GM18511 (cell line): ENCODE data around the gene HES1.

Experiments
- ATAC-seq: cut with Tn5 transposase; IDR thresholded peaks from one replicate; pipeline ENCODE4 v1.9.1; 2021; ENCODE audit warnings: mild to moderate bottlenecking, moderate library complexity; ENCODE audit not compliant: unreplicated experiment

The HES1 gene

DNA sequence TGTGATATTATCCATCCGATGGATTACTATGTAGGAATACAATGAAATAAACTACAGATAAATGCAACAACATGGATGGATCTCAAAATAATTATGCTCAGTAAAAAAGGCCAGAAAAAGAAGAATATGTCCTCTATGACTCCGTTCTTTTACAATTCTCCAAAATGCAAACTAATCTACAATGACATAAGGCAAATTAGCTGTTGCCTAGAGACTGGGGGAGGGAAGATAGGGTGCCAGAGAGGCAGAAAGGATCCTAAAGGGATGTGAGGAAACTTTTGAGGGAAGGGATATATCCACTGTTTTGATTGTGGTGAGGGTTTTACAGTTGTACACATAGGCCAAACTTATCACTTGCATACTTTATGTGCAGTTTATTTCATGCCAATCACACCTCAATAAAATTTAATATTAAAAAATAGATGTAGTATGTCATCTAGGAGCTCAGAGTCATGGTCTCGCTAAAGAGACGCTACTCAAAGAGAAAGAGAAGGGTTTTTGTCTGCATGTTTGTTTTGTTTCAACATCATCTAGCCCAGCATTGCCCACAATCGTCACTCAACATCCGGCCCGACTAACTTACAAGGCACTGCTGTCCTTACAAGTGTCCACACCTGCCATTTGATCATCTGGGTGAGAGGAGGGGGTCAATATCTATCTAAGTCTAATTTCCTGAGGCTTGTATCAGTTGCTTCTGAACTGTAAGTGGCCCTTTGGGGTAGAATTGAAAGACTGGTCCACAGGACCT is 29.5 kb downstream of the HES1 start:
- ATAC-seq = no peak

DNA sequence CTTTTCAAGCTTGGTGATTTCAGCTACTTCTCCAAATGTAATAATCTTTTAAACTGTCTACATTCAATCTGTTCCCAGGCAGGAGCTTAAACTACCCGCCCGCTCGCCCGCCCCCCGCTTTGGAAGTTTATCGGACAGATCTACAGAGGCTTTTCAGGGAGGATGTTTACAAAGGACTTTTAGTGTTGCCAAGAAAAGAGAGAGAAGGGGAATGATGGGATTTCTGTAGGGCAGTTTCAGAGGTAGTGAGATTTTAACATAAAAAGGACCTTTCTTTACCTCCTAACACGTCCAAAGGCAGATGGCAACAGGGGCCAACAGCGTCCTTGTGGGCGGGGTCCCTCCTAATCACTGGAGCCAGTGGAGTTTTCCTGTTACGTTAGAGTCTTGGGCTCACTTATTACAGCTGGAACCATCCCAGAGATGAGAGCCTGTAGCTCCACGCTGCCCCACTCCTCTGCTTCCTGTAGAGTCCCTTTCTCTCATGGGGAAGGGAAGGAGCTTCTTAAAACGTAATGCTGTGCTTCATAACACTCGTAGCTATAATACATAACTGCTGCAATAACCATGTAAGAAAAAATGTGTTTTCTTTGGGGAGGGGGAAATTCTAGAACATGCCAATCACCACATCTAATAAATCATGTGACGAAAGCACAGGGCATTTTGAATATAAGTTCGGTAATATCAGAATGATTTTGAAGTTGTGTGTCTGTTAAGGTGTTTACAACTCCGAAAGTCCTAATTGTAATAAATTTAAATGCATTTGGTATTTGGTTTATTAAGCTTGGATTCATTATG is 30.9 kb downstream of the HES1 start:
- no peak for ATAC-seq

DNA sequence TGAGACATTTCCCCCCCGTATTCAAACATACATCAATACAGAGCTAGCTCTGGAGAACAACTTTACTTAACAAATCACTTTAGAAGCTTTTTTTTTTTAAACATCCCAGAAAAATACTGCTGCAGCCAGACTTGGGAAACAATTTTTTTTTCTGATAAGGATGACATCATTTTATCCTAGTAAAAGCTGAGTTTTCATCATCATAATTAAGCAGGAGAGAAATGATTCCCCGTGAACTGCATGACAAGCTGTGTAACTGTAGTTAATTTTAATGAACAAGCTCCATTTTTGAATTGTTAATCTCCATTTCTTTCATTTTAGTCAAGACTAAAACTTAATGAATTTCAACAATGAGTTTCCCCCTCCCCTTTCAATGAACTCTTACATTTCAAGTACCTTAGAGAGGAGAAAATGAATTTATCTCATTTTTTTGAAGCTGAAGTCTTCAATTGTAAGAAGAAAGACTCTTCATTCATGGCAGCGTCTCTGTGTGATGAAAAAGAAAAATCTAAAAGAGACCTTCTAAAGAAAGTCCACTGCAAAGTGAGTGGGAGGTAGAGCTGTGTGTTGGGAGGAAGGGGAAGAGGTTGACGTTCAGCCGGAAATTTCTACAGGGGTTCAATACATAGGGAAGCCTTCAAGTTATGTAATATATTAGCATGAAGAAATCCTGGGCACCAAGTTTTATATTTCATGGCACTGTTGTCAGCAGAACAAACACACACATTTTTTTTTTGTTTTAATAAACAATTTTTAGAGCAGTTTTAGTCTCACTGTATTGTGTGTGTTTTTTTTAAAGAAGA is 31.7 kb downstream of the HES1 start:
- no peak for ATAC-seq

DNA sequence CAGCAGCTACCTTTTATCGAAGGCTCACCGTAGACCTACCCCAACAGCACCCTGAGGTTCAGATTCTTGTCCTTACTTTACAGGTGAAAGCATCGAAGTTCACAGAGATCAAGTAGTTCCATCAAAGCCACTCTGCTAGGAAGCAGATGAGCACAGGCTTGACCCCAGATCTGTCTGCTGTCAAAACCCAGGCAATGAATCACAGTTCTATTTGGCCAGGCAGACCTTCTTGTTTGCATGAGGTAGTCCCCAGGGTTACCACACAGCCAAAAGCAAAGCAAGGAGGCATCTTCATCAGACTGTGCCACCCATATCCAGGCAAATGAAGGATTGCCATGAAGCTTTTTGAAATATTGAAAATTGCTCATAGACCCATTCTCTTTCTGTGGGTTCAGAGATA is 33.0 kb downstream of the HES1 start:
- no peak for ATAC-seq

DNA sequence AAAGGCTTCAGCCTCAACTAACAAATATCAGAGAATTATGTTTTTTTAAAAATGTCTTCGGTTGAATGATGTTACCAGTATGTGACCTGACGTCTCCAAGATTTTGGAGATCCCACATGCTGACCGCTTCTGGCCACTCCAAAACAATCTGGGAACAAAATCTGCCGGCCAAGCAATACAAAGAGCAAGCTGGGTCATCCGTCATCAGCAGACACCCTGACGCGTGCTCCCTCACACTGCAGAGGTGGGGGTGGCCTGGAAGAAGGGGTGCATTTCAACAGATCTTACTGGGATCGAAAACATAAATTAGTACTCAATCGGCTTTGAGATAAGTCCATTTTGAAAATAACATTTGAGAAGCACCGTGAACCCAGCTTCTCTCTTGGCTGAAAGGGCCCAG is 33.6 kb downstream of the HES1 start:
- ATAC-seq = no peak

DNA sequence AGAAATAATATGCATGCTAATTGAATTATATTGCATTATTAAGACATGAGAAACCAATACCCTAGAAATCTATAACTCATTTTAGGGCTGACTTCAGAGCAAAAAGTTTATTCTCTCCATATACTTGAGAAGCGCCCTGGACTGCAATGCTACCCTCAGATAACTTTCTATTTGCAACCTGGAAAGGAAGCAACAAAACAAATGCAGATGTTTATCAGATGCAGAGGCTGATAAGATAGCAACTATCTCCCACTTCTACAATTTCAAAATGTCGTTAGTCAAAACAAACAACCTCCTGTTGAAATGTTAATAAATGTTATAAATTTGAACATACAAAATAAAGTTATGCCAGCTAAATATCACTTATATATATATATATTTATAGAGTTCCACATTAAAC is 34.8 kb downstream of the HES1 start:
- no peak for ATAC-seq

DNA sequence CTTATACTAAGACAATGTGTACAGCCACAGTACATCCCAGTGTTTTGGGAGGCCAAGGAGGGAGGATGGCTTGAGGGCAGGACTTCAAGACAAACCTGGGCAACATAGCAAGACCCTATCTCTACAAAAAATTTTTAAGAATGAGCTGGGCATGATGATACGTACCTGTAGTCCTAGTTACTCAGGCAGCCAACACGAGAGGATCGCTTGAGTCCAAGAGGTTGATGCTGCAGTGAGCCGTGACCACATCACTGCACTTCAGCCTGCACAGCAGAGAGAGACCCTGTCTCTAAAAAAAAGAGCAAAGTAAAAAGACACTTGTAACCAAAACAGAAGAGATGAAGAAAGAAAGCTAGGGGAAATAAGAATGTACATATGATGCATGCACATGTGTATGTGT is 38.5 kb downstream of the HES1 start:
- no peak for ATAC-seq

DNA sequence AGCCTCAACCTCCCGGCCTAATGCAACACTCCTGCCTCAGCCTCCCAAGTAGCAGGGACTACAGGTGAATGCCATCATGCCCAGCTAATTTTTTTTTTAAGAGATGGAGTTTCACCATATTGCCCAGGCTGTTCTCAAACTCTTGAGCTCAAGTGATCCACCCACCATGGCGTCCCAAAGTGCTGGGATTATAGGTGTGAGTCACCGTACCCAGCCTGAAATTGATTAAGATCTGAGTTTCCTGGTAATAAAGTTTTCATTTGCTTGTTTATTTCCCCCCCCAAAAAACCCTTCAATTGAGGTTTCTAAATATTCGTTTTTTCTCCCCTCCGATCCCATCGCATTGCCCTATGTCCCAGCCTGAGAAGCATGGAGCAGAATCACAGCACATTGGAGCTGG is 39.0 kb downstream of the HES1 start:
- no peak for ATAC-seq

DNA sequence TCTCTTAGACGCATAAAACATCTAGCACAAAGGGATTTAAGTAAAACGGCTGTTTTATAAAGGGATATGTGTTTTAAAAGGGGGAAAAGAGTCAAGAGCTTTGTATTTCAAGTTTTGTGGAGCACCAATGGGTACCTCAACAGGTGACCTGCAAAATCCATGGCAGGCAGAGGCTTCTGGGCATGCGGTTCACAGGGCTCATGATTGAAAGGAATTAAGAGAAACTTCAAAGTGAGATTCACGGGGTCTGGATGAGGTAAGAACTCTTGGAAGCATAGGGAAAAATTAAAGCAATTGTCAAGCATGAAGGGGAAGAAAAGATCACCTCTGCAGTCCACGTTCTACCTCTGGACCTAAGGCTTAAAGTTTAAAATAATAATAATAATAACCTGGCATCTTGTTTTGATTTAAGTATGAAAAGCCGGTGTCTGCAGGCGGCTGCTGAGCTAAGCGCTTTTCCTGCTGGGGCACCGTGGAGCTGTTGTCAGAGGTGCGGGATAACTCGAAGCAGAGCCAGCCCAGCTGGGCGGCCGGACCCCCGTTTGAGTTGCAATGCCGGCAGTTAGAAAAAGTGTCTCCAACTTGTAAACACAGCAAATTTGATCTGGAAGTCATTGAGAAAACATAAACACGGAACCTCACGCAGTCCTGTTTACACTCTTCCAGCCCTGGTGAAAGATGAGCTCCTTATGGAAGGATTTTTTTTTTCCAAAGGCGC is 40.5 kb downstream of the HES1 start:
- ATAC-seq = no peak

DNA sequence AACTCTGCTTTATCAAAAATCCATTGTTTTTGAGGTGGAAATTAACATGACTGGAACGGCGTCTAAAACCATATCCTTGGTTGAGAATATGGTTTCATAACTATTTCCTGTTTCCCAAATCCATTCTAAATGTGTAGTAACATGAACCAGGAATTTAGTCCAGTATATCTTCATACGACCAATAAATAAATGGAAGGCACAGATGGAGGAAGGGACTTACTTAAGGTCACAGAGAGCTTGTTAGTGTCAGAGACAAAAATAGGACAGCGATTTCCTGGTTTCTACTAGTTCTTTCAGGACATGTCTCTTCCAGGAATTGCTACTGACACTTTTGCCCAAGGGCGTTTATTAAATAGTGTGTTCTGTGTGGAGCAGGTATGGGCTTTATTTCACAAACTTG is 41.2 kb downstream of the HES1 start:
- ATAC-seq = no peak

DNA sequence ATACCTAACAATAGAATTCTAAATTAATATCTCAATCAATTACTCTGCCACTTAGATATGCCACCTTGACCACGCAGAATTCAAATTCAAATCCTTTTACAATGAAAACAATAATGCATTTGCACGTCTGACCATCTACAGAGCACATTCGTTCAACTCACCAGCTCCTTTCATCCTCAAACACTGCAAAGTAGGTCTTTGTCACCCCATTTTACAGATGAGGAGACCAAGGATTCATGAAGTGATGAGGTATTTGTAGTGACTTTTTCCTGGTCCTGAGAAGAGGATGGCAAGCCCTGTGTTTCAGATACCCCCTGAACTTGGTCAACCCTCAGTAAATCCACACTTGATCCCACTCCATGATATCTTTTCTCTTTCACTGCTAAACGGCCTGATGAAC is 42.2 kb downstream of the HES1 start:
- ATAC-seq = no peak

DNA sequence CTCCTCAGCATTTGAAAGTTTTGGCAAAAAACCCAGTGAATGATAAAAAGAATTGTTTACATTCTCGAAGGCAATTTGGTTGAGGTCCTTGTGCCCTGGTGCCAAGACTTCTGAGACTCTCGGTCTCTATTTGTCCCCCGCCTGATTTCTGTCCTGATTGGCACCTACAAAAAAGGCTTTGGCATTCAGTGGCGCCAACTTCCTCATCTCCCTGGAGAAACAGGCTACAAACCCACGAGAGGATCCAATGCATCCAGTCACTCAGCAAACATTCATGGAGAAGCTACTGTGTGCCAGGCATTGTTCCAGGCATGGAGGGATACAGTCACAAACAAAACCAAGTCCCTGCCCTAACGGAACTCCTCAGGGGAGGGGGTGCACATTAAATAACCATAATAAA is 42.7 kb downstream of the HES1 start:
- no peak for ATAC-seq

DNA sequence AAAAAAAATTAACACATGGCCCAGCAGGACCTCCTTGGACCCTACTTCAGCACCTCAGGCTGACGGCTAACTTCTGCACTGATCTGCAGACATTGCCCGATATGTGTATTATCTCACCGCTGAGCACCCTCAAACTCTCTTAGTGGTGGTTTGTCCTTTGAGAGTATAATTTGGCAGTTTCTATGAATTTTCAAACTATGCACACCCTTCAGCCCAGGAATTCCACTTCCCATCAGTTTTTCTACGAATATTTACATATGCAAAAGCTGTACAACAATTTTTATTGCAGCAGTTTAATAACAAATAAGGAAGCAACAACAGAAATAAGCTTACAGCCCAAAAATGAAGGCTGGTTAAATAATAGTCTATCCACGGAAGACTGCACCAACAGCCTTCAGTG is 44.6 kb downstream of the HES1 start:
- ATAC-seq = no peak

DNA sequence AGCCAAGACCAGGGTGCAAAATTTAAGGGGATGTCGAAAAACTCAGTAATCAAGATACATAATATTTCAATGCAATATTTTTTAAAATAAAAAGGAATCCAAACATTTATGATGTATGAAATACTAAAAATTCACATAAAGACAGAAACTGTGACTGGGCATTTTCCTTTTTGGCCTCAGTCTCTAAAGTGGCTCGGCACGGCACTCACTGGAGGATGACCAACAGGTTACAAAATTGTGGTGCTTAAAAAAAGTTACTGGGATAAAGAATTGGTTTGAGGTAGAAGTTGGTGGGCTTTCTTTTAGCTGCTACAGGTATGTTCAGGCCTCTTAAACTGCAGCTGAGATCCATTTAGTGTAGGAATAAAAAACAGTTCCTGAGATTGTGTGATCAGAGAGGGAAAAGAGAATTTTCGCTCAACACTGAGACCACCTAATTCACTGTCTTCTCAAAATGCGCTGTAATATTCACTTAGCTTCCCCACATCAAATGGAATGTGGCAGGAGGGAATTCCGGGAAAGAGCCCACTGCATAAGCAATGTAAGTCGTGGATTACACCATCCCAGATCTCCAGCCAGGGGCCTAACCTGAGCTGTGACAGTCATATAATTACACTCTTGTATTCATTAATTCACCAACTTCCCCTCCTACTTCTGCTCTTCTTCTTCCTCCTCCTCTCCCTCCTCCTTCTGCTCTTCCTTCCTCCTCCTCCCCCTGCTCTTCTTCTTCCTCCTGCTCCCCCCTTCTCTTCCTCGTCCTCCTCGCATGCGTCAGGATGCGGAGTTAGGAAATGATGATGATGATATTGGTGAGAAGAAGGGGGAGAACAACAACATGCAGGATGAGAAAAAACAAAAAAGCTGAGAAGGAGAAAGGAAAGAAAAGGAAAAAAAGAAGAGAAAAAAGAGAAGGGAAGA is 45.9 kb downstream of the HES1 start:
- no peak for ATAC-seq

DNA sequence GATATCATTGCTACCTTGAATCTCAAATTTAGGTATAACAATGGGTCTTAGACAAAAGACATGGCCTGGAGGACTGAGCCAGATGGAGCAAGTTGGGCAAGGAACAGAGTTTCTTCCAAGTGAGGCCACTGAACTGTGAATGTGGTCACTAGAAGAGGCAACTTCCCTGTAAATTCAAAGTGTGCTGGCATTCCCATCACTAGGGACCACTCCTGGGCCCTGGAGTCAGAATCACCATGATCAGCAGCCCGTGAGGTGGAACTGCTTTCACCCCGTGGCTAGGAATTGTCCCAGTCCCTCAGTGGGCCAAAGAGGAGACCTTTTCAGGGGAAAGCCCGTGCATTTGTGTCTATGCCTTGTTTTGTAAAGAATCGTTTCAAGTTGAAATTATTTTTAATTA is 47.3 kb downstream of the HES1 start:
- no peak for ATAC-seq

DNA sequence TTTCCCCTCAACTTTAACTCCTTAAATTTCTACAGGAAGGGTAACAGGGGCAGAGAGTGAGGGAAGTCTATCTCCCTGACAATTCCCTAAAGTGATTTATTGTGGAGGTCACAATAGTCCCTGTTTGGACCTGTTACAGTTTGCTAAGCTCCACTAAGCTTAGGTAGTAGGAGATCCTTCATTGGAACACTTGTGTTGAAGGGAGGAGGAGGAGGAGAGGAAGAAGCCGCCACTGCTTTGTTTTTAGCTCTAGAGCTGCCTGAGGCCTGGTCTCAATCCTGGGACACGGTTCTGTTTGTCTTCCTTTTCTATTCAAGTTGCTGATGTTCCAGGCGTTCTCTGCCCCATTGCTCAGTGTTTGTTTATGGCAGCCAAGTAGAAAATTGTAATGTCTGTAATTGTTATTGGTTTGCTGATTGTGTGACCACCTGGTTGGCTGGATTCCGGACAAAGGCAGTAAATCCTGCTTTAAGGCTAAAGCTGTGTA is 48.4 kb downstream of the HES1 start:
- ATAC-seq = no peak

DNA sequence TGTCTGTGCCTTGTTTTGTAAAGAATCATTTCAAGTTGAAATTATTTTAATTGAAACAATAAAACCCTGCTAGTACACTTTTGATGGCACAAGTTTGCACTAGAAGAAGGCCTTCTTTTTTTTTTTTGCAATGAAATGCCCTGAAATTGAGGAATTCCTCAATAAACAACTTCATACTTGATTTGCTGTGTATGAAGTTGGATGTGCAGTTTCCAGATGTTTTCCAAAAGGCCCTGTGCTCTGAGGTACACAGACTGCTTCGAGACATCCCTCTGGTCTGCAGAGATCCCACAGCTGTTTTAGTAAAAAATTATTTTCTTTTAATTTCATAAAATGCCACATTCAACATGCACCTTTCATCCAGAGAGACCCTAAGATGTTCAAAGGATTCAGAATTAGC is 48.9 kb downstream of the HES1 start:
- no peak for ATAC-seq

DNA sequence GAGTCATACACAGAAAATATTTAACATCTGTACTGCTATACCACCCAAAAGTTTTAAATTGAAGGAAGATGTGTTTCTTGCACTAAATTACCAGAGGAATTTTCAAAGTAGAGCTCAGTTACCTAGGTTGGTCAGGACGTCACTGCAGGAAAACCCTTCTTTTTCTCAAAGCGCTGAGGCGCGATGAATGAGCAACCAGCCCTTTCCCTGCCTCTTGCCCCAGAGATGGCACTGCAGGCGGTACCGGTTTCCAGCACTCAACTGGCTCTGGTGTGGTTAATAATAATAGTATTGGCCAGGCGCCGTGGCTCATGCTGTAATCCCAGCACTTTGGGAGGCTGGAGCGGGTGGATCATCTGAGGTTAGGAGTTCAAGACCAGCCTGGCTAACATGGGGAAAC is 49.3 kb downstream of the HES1 start:
- no peak for ATAC-seq

DNA sequence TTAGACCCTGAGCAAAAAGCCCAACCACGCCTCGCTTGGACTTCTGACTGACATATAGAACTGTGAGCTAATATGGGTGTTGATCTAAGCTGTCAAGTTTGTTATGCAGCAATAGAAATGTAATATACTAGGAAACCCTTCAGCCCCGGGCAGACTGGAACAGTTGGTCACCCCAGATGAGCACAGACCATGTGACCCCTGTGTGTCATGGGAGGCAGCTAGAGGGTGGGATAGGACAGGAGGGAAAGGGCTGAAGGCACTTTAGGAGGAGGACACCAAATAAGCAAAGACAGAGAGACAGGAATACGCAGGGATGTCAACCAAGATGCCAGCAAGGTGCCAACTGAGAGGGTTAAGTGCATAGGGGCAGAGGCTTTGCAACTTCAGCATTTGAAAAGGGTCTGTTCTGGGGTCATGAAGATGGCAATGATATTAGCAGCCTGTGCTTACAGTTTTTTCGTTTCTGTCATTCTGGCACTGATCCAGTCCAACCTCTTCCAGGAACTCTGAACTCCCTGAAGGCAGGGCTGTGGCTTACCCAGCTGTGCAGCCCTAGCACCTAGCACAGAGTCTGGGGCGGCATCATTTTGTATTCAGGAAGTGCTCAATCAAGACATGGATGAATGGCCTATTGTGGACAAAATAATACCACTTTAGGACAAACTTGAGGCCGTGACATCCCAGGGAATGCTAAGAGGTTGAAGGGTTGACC is 51.4 kb downstream of the HES1 start:
- no peak for ATAC-seq
